Tibial nerve (tissue), 4 donors: ENCODE data around the gene ZNF410.
"Not testable (repeated sequence)": the region's sequence is repeated elsewhere in the genome, so short reads cannot be mapped to it uniquely, and the experiment has no call there.

ENCODE experiments used
- EP300 ChIP-seq, 2 donors: sonication (generic); formaldehyde crosslinking; IDR thresholded peaks; one replicate each; pipeline ENCODE4 v1.6.1; 2017; ENCODE audit warnings: antibody characterized with exemption in 2 of 2, mild to moderate bottlenecking in 1 of 2
- POLR2A ChIP-seq, 2 donors: fragments of 450-650 bp; IDR thresholded peaks; one replicate each; pipeline ENCODE4 v1.6.1; 2017; ENCODE audit warnings: antibody characterized with exemption in 2 of 2, mild to moderate bottlenecking in 2 of 2, moderate library complexity in 2 of 2
- TF ChIP-seq, protein P1 (sequence below), 5 experiments: fragments of 200-600 bp in 3 of 5; fragments of 450-650 bp in 2 of 5; sonication (generic) in 3 of 5; IDR thresholded peaks; one replicate each; pipeline ENCODE4 v1.5.1; 2016 to 2019; ENCODE audit warnings: antibody characterized with exemption in 5 of 5, mild to moderate bottlenecking in 3 of 5, moderate library complexity in 2 of 5

DNA sequence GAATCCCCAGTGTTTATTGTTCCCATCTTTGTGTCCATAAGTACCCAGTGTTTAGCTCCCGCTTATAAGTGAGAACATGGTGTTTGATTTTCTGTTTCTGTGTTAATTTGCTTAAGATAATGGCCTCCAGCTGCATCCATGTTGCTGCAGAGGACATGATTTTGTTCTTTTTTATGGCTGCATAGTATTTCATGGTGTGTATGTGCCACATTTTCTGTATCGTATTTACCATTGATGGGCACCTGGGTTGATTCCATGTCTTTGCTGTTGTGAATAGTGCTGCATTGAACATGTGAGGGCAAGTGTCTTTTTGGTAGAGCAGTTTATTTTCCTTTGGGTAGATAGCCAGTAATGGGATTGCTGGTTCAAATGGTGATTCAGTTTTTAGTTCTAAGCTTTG is 32.8 kb downstream of the ZNF410 start:
- TF ChIP-seq, protein P1, sequence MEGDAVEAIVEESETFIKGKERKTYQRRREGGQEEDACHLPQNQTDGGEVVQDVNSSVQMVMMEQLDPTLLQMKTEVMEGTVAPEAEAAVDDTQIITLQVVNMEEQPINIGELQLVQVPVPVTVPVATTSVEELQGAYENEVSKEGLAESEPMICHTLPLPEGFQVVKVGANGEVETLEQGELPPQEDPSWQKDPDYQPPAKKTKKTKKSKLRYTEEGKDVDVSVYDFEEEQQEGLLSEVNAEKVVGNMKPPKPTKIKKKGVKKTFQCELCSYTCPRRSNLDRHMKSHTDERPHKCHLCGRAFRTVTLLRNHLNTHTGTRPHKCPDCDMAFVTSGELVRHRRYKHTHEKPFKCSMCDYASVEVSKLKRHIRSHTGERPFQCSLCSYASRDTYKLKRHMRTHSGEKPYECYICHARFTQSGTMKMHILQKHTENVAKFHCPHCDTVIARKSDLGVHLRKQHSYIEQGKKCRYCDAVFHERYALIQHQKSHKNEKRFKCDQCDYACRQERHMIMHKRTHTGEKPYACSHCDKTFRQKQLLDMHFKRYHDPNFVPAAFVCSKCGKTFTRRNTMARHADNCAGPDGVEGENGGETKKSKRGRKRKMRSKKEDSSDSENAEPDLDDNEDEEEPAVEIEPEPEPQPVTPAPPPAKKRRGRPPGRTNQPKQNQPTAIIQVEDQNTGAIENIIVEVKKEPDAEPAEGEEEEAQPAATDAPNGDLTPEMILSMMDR (IDR thresholded peaks at IDR 0.05): not testable (repeated sequence)
- TF ChIP-seq EP300, POLR2A (IDR thresholded peaks at IDR 0.05): not testable (repeated sequence)
